ENCODE data around the gene FARP1.

The FARP1 gene, protein sequence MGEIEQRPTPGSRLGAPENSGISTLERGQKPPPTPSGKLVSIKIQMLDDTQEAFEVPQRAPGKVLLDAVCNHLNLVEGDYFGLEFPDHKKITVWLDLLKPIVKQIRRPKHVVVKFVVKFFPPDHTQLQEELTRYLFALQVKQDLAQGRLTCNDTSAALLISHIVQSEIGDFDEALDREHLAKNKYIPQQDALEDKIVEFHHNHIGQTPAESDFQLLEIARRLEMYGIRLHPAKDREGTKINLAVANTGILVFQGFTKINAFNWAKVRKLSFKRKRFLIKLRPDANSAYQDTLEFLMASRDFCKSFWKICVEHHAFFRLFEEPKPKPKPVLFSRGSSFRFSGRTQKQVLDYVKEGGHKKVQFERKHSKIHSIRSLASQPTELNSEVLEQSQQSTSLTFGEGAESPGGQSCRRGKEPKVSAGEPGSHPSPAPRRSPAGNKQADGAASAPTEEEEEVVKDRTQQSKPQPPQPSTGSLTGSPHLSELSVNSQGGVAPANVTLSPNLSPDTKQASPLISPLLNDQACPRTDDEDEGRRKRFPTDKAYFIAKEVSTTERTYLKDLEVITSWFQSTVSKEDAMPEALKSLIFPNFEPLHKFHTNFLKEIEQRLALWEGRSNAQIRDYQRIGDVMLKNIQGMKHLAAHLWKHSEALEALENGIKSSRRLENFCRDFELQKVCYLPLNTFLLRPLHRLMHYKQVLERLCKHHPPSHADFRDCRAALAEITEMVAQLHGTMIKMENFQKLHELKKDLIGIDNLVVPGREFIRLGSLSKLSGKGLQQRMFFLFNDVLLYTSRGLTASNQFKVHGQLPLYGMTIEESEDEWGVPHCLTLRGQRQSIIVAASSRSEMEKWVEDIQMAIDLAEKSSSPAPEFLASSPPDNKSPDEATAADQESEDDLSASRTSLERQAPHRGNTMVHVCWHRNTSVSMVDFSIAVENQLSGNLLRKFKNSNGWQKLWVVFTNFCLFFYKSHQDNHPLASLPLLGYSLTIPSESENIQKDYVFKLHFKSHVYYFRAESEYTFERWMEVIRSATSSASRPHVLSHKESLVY

GRCh38 chr13:98142380-98143156 is at the start of gene FARP1:
FARP1 (plus strand) TSS chr13:98143094; CDS start chr13:98213243, 70,149 bp downstream.
- DNase-seq: no peak

DNA sequence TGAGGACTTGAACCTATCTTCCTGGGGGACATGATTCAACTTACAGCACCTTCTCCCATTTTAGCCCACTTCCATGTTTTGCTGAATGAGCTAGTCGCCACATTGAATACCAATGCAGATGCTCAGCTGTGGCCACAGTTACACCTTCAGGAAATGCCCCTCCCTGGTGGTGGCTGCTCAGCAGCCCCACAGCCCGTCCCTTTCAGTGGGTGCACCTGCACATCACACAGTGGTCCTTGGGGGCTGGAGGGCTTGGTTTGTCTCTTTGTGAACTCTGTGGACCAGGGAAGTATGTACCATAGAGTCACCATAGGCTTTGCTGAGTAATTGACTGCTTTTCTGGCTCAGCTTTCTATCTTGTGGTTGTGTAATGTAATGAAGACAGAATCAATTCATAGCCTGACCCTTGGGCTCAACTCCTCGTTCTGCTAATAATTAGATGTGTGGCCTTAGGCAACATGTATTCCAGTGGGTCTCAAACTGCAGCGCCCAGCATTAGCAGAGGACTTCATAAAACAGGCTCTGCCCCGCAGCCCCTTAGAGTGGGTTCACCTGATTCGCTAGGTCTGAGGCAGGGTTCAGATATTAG is 48.1 kb upstream of the FARP1 start:
- no peak for DNase-seq

- no peak for DNase-seq
Measured at GRCh38 chr13:98096059-98096458, 46.8 kb upstream of the FARP1 start.

- no peak for DNase-seq
Measured at GRCh38 chr13:98097749-98098148, 45.1 kb upstream of the FARP1 start.

GRCh38 chr13:98098516-98098915 is 44.4 kb upstream of the FARP1 start:
- DNase-seq: no peak

DNA sequence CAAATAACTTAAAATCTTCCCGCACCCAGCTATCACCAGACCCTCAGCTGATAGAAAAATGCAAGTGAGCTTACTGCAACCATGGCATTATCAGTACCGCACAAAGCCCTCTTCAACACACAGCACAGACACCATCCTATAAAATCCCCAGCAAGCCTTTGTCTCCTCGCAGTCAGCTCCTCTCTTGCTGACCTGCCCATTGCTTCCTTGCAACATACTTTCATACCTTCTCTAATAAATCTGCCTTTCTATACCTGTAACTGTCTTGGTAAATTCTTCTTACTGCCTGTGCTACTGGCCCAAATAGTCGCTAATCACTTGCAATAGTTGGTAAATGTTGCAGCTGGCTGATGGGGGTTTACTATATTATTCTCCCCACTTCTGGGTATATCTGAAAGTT is 43.3 kb upstream of the FARP1 start:
- no peak for DNase-seq

DNA sequence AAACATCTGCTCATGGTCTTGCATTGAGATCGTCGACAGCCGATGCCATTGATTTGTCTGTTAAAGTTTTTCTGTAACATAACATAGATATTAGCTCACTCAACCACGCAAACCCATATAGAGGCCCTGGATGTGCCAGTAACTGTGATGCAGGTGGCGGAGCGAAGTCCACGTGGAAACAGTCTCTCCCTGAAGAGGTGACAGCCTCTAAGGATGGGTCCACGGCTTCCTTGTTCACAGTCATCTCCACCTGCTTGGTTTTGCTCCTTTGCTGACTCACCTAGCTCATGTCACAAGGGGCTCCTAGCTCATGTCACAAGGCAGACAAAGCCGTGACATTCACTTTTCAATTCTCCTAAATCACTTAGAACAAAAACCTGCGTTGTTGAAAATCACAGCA is 42.4 kb upstream of the FARP1 start:
- no peak for DNase-seq

- DNase-seq: no peak
Measured at GRCh38 chr13:98103531-98103930, 39.4 kb upstream of the FARP1 start.

DNA sequence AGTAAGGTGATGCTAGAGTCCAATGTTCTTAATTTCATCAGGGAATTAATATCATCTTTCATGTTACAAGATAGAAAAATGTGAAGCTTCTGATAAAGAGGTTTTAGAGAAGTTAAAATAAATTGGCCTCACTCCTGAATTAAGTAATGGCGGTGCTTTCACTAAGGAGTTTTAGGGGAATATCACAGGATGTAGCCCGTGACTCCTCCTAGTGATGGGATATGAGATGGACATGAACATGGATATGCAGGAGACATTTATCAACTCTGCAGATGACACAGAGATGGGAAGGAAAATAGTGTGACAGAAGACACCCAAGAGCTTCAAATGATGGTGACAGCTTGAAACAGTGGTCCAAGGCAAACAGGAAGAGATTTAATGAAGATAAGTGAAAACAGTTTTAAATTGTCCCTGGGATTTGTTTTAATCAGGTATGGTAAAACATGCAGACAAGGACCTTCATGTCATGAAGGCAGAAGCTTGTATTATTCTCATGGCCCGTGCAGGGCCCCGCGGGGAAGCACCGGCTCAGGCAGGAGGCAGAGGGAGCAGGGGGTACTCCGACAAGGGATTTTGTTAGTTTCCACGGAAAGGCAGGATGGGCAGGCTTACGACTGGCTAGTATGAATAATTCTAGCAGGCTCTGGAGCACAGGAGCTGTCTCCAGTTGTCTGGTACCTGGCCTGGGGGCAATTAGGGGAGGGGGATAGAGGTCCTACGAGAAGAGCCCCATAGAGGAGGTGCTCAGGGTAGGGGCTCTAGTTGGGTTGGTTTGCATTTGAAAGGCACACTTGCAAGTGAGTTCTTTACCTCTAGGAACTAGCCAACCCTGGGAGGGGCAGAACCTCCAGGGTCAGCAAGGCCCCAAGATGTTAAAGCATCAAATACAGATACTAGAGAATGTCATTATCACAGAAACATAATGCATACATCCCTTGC is 38.7 kb upstream of the FARP1 start:
- DNase-seq: no peak

- DNase-seq: no peak
Measured at GRCh38 chr13:98105929-98106336, 37.0 kb upstream of the FARP1 start.

DNA sequence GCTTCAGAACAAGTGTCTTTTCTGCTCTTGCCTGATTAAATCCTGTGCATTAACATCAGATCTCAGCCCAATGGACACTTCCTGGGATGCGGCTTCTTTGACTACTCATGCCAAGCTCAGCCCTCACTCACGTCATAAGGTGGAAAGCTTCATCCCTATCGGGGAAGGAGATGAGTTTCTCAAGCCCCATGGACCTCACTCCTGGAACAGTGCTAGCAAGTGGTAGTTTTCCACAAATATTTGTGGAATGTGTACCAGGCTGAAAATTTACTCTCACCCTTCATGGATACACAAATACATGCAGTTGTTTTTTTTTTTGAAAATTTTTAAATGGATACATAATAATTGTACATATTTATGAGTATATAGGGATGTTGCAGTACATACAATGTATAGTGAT is 34.6 kb upstream of the FARP1 start:
- no peak for DNase-seq

- no peak for DNase-seq
Measured at GRCh38 chr13:98109226-98109853, 33.6 kb upstream of the FARP1 start.

DNA sequence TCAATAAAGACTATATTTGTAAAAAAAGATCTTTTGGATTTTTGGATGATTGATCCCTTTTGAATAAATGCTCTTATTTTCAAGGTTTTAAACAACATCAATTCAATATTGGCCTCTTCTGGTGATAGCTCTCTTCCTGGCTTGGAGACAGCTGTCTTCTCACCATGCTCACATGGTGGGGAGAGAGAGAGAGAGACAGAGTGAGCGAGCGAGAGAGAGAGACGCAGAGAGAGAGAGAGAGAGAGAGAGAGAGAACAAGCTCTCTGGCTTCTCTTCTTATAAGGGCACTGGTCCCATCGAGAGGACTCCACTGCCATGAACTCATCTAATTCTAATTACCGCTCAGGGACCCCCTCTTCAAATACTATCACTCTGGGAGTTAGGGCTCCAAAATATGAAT is 32.1 kb upstream of the FARP1 start:
- DNase-seq: no peak

GRCh38 chr13:98111168-98112098 is 31.5 kb upstream of the FARP1 start:
- DNase-seq: no peak

DNA sequence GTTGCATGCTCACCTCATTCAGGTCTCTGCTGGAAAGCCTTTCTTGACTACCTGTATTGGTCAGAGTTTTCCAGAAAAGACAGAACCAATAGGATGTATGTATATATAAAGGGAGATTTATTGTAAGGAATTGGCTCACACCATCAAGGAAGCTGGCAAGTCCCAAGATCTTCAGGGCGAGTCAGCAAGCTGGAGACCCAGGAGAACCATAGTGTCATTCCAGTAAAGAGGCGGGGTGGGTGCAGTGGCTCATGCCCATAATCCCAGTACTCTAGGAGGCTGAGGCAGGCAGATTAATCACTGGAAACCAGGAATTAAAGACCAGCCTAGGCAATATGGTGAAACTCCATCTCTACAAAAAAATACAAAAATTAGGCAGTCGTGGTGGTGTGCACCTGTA is 30.4 kb upstream of the FARP1 start:
- DNase-seq: no peak

DNA sequence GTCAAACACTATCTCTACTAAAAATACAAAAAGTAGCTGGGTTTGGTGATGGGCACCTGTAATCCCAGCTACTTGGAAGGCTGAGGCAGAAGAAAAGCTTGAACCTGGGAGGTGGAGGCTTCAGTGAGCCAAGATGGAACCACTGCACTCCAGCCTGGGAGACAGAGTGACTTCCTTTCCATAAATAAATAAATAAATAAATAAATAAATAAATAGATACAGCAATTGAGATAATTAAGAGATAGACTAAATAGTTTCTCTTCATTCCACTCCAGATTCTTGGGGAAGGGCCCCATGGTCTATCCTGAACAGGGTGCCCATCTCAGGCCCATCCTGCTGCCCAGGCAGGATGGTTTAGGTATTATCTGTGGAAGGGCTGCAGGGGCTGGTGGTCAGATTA is 24.0 kb upstream of the FARP1 start:
- DNase-seq: no peak

- no peak for DNase-seq
Measured at GRCh38 chr13:98123176-98123575, 19.7 kb upstream of the FARP1 start.

DNA sequence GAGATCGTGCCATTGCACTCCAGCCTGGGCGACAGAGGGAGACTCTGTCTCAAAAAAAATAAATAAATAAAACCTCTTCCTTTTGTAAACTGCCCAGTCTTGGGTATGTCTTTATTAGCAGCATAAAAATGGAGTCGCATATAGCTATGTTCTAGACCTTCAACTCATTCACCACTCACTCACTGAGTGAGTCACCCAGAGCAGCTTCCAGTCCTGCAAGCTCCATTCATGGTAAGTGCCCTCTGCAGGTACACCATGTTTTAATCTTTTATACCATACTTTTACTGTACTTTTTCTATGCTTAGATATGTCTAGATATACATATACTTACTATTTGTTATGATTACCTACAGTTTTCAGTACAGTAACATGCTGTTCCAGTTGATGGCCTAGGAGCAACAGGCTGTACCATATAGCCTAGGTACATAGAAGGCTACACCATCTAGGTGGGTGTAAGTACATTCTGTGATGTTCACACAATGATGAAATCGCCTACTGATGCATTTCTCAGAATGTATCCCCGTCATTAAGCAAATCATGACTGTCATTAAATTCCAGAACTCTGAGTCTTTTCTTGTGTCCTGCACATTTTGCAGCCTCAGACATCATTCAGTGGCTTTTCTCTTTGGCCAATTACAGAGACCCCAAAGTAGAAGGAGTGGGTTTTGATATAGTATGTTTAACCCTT is 13.7 kb upstream of the FARP1 start:
- no peak for DNase-seq

DNA sequence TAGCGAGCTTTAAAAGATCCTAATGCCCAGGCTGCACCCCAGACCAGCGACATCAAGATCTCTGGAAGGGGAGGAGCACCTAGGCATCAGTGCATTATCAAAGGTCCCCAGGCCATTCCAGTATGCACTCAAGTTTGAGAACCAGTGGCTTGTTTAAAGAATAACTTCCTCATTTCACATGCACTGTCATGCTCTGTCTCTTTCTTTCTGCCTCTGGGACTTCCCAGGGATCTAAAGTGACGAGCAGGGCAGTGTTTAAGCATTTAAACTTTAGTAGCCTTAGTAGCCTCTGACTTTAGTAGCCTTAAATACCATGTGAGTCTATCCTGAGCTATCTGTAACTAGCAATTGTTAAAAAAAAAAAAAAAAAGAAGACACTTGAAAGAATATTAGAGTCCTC is 8.9 kb upstream of the FARP1 start:
- no peak for DNase-seq
